Immature natural killer cell (primary cell): Measurements from ENCODE around the gene WNT2B. TPM values are rescaled to one million over a fixed set of nuclear protein-coding genes. Genes with fewer than 3 reads are reported as not detected.

ENCODE experiments used
- DNase-seq, 3 donors: peaks; one replicate each; pipeline ENCODE4 v3.0.0; 2022; ENCODE audit warnings: mixed read lengths in 1 of 3
- H3K27ac Mint-ChIP-seq, 6 donors: one replicate each; pipeline ENCODE4 v1.8.0; 2020; ENCODE audit warnings: mixed read lengths in 6 of 6, mild to moderate bottlenecking in 5 of 6, inconsistent platforms in 4 of 6, moderate library complexity in 3 of 6
- H3K27me3 Mint-ChIP-seq, 3 donors: one replicate each; pipeline ENCODE4 v1.8.0; 2020 to 2021; ENCODE audit warnings: low read depth in 3 of 3, mild to moderate bottlenecking in 3 of 3, mixed read lengths in 3 of 3, moderate library complexity in 3 of 3, inconsistent platforms in 1 of 3
- H3K36me3 Mint-ChIP-seq, 3 donors: one replicate each; pipeline ENCODE4 v1.8.0; 2020; ENCODE audit warnings: mixed read lengths in 3 of 3, inconsistent platforms in 2 of 3, mild to moderate bottlenecking in 2 of 3
- H3K4me1 Mint-ChIP-seq, 2 donors: one replicate each; pipeline ENCODE4 v1.8.0; 2020; ENCODE audit warnings: inconsistent platforms in 2 of 2, mild to moderate bottlenecking in 2 of 2, mixed read lengths in 2 of 2, moderate library complexity in 1 of 2
- H3K4me3 Mint-ChIP-seq, 5 donors: one replicate each; pipeline ENCODE4 v1.8.0; 2020; ENCODE audit warnings: mild to moderate bottlenecking in 5 of 5, mixed read lengths in 5 of 5, inconsistent platforms in 3 of 5, moderate library complexity in 3 of 5
- H3K9me3 Mint-ChIP-seq, 6 donors: one replicate each; pipeline ENCODE4 v1.8.0; 2020; ENCODE audit warnings: mild to moderate bottlenecking in 6 of 6, mixed read lengths in 6 of 6, inconsistent platforms in 4 of 6, moderate library complexity in 3 of 6
- polyA plus RNA-seq, 3 donors: library from polyadenylated mRNA; unstranded; fragments of 300-500 nt; fragmentation: Illumina TruSeq; gene quantifications; one replicate each; pipeline ENCODE4 v1.2.3, GENCODE V29; 2021

Gene WNT2B
- polyA plus RNA-seq, 3 donors from 2014 or later, result 0.03 TPM; not detected in 2

DNA sequence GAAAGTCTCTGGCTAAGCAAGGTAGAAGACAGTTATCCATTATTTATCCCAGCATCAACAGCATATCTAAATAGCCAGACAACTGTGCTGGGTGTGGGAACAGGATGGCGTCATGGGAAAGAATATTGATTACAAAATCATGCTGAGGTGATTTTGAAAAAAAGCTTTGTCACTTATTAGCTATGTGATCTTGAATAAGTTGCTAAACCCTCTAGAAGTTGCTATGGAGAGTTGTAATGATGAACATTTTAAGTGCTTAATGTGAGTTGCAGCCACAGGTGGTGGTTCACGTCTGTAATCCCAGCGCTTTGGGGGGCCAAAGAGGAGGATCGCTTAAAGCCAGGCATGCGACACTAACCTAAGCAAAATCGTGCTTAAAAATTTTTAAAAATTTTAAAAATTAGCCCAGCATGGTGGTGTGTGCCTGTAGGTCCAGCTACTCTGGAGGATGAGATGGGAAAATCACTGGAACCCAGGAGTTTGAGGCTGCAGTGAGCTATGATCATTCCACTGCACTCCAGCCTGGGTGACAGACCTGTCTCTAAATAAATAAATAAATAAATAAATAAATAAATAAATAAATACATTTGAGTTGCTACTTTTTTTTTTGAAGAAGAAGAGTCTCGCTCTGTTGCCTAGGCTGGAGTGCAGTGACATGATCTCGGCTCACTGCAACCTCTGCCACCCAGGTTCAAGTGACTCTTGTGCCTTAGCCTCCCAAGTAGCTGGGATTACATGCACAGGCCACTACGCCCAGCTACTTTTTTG is 33.6 kb downstream of the WNT2B start:
- no peaks in the 10 kb centered on the region for H3K9me3 Mint-ChIP-seq
- no peak overlapping the region for H3K4me3 Mint-ChIP-seq
- no peaks in the 10 kb centered on the region for H3K27me3 Mint-ChIP-seq
- no peaks in the 10 kb centered on the region for H3K4me1 Mint-ChIP-seq
- H3K27ac Mint-ChIP-seq, result no peak overlapping the region
- no peak for DNase-seq
- peaks cover 5 to 26% (median 9%) of the 10 kb centered on the region in 3 donors for H3K36me3 Mint-ChIP-seq

DNA sequence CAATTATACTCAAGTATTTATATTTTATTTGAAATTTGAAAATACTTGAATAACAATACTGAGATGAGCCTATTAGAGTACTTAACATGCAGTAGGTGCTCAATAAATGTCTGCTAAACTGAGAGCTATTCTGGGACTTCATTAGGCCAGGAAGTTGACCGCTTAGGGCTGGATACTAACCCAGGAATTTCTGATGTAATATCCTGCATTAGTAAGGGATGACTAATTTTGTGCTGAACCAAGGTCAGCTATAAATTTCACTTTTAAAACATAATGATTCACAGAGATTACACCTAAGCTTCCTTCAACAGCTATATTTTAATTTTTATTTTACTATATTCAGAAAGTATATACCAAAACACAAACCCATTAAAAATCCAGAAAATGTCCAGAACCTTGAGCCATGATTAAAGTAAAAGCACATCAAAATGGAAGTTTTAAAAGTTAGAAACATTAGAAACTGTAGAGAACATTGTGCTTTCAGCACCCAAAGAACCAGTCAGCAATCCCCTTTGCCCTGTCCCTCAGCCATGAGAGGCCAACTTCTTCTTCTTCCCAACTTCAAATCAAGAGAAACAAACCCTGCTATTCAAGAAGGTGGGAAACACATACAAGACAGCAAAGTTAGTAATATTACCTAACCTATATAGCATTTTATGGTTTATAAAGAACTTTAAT is 35.4 kb downstream of the WNT2B start:
- no peaks in the 10 kb centered on the region for H3K4me1 Mint-ChIP-seq
- no peak for DNase-seq
- H3K27me3 Mint-ChIP-seq, result no peaks in the 10 kb centered on the region
- no peaks in the 10 kb centered on the region for H3K9me3 Mint-ChIP-seq
- H3K4me3 Mint-ChIP-seq, result no peak overlapping the region
- peaks cover 5 to 27% (median 18%) of the 10 kb centered on the region in 3 donors for H3K36me3 Mint-ChIP-seq
- H3K27ac Mint-ChIP-seq, result no peak overlapping the region

DNA sequence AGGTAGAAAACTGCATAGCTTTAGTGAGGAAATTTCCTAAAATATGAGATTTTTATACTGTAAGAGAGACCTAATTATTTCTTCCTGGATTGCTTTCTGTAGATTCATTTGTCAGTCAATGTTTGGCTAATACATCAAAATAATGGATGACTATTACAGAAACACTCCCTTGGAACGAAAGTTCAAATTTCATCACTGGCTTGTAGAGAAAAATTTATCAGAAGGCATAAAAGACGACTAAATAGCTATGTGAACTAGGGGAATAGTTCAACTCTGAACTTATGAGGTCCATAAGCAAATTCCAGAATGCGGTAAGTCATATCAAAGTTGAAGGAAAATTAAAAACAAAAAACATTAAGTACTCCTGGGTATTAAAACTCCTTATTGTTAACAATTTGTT is 36.0 kb downstream of the WNT2B start:
- no peak for DNase-seq
- Mint-ChIP-seq H3K4me3 (no peak overlapping the region), H3K9me3 (no peaks in the 10 kb centered on the region), H3K27ac (no peak overlapping the region), H3K4me1 (no peaks in the 10 kb centered on the region), H3K27me3 (no peaks in the 10 kb centered on the region), H3K36me3 (peaks cover 7 to 32% (median 18%) of the 10 kb centered on the region in 3 donors)

DNA sequence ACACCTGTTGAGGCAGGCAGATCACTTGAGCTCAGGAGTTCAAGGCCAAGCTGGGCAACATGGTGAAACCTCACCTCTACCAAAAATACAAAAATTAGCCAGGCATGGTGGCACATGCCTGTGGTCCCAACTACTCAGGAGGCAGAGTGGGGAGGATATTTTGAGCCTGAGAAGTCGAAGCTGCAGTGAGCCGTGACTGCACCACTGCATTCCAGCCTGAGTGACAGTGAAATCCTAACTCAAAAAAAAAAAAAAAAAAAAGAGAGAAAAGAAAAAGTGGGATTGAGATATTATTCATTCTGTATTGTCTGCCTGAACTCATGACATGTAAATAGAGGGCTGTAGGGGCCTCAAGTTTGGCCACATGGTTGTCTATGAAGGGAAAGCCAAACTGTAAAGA is 37.3 kb downstream of the WNT2B start:
- no peaks in the 10 kb centered on the region for H3K27me3 Mint-ChIP-seq
- H3K36me3 Mint-ChIP-seq, result peaks cover 4 to 26% (median 18%) of the 10 kb centered on the region in 3 donors
- H3K4me1 Mint-ChIP-seq, result no peaks in the 10 kb centered on the region
- no peak for DNase-seq
- no peaks in the 10 kb centered on the region for H3K9me3 Mint-ChIP-seq
- H3K4me3 Mint-ChIP-seq, result no peak overlapping the region
- peak overlapping the region in 1 of 6 donors; percentile 42 for H3K27ac Mint-ChIP-seq

DNA sequence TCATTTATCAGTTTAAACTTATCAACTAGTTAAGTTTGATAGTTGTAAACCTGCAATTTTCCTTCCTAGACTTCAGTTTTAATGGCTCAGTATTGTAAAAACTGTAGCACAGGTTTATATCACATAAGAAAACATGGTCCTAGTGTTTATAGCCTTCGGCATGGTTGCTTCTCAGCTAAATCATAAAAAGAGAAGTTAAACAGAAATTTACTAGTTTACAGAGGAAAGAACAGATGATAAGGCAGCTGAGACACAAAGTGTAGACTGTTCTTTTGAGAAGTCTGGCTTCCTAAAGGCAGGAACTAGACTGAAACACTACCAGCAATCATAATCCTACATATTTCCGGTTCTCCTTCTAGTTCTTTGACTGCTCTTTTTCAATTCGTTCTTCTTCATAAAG is 39.8 kb downstream of the WNT2B start:
- no peak for DNase-seq
- no peaks in the 10 kb centered on the region for H3K4me1 Mint-ChIP-seq
- H3K36me3 Mint-ChIP-seq, result peaks cover 4 to 18% (median 17%) of the 10 kb centered on the region in 3 donors
- H3K9me3 Mint-ChIP-seq, result no peaks in the 10 kb centered on the region
- H3K4me3 Mint-ChIP-seq, result no peak overlapping the region
- no peak overlapping the region for H3K27ac Mint-ChIP-seq
- no peaks in the 10 kb centered on the region for H3K27me3 Mint-ChIP-seq

DNA sequence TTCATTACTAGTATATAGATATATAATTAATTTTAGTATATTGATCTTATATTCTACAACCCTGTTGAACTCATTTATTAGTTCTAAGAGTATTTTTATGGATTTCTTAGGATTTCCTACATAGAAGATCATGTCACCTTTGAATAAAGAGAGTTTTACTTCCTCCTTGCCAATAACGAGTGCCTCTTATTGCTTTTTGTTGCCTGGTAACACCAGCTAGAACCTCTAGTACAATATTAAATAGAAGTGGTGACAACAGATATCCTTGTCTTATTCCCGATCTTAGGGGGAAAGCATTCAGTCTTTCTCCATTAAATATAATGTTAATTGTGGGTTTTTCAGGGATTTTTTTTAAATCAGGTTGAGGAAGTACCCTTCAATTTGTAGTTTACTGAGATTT is 40.8 kb downstream of the WNT2B start:
- H3K27ac Mint-ChIP-seq, result no peak overlapping the region
- H3K9me3 Mint-ChIP-seq, result no peaks in the 10 kb centered on the region
- H3K4me1 Mint-ChIP-seq, result no peaks in the 10 kb centered on the region
- no peak for DNase-seq
- no peaks in the 10 kb centered on the region for H3K27me3 Mint-ChIP-seq
- no peak overlapping the region for H3K4me3 Mint-ChIP-seq
- H3K36me3 Mint-ChIP-seq, result peaks cover 4 to 18% (median 17%) of the 10 kb centered on the region in 3 donors

DNA sequence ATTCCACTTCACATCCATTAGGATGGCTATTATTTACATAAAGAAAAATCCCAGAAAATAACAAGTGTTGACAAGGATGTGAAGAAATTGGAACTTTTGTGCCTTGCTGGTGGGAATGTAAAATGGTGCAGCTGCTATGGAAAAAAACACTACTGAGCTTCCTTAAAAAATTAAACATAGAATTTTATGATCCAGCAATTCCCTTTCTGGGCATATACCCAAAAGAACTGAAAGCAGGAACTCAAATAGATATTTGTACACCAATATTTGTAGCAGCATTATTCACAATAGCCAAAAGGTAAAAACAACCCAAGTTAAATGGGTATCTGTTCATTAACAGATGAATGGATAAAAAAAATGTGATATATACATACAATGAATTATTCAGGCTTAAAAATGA is 45.6 kb downstream of the WNT2B start:
- peaks cover 4 to 13% (median 12%) of the 10 kb centered on the region in 3 donors for H3K36me3 Mint-ChIP-seq
- H3K27ac Mint-ChIP-seq, result no peak overlapping the region
- no peaks in the 10 kb centered on the region for H3K27me3 Mint-ChIP-seq
- no peak for DNase-seq
- no peak overlapping the region for H3K4me3 Mint-ChIP-seq
- no peaks in the 10 kb centered on the region for H3K4me1 Mint-ChIP-seq
- H3K9me3 Mint-ChIP-seq, result no peaks in the 10 kb centered on the region

DNA sequence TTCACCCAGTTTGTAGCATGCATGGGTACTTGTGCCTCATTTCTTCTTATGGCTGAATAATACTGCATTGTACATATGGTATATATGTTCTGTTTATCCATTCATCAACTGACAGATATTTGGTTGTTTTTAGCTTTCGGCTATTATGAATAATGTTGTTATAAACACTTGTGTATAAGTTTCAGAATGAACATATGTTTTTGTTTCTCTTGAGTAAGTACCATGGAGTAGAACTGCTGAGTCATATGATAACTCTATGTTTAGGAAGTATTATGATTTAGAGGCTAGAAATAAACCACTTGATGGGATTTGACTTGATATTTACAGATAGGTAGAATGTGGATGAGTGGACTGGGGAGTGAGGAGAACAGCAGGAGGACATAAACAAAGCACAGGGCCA is 48.6 kb downstream of the WNT2B start:
- Mint-ChIP-seq H3K4me3 (no peak overlapping the region), H3K27me3 (no peaks in the 10 kb centered on the region), H3K36me3 (peaks cover 0 to 10% (median 7%) of the 10 kb centered on the region in 3 donors), H3K4me1 (no peaks in the 10 kb centered on the region), H3K27ac (no peak overlapping the region), H3K9me3 (no peaks in the 10 kb centered on the region)
- DNase-seq, result no peak

DNA sequence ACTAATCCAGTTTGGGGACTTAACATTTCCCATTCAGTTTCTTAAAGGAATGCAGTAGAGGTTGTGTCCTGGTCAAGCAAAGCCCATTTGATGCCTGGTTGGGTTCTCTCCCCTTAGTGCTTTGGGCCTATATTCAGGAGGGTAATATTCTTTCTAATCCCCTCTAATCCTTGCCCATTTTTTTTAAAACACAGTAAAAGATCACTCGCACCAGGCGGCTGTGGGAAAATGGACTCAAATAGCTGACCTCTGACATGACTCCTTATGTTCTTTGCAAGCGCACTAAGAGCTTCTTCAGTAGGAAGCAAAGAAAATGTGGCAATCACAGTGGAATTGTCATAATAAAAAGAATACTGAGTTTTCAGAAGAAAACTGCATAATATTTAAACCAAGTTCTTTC is 49.9 kb downstream of the WNT2B start:
- H3K27ac Mint-ChIP-seq, result no peak overlapping the region
- H3K36me3 Mint-ChIP-seq, result peaks cover 0 to 10% (median 10%) of the 10 kb centered on the region in 3 donors
- no peak overlapping the region for H3K4me3 Mint-ChIP-seq
- no peaks in the 10 kb centered on the region for H3K4me1 Mint-ChIP-seq
- H3K9me3 Mint-ChIP-seq, result no peaks in the 10 kb centered on the region
- H3K27me3 Mint-ChIP-seq, result peaks cover 0 to 2% (median 0%) of the 10 kb centered on the region in 3 donors
- no peak for DNase-seq

DNA sequence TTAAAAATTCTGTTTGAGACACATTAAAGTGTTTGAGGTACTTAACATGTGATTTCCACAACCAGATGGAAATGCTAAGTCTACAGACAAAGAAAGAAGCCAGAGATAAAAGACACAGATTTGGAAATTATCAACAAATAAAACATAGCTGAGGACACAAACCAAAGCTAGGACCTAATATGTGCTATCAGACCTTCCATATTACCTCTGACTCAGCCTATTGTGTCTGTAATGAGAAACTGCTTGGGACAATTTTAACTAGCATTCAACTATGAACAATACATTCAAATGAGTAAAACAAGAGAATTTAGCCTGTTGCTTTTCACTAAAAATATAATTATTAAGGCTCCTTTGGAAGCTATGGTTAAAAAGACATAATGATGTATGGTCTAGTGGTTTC is 54.6 kb downstream of the WNT2B start:
- Mint-ChIP-seq H3K36me3 (peaks cover 4 to 16% (median 7%) of the 10 kb centered on the region in 3 donors), H3K4me1 (no peaks in the 10 kb centered on the region)
- DNase-seq, result no peak

DNA sequence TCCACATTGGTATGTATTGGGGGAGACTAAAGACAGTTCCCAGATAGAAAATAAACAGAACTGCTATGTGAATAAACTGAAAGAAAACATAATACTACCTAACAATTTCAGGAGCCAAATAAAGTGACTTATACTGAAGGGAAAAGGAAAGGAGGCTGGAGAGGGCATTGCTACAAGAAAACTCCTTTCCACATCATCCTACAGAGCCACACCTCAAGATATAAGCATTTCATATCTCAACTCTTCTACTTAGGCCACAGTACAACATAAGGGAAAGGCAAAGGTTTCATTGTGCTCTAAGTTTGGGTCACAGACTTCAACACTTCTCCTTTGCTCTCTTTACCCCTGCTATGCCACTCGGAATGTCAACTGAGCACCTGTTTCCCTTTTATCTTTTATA is 55.3 kb downstream of the WNT2B start:
- H3K27me3 Mint-ChIP-seq, result peaks cover 0 to 2% (median 0%) of the 10 kb centered on the region in 3 donors
- no peak overlapping the region for H3K27ac Mint-ChIP-seq
- no peak overlapping the region for H3K4me3 Mint-ChIP-seq
- no peaks in the 10 kb centered on the region for H3K9me3 Mint-ChIP-seq
- DNase-seq, result no peak
- peaks cover 4 to 18% (median 7%) of the 10 kb centered on the region in 3 donors for H3K36me3 Mint-ChIP-seq
- H3K4me1 Mint-ChIP-seq, result no peaks in the 10 kb centered on the region

More for the DNA sequence above, 54.6 kb downstream of the WNT2B start:
- no peak overlapping the region for H3K27ac Mint-ChIP-seq
- no peak overlapping the region for H3K4me3 Mint-ChIP-seq
- H3K9me3 Mint-ChIP-seq, result no peaks in the 10 kb centered on the region
- peaks cover 0 to 2% (median 0%) of the 10 kb centered on the region in 3 donors for H3K27me3 Mint-ChIP-seq

DNA sequence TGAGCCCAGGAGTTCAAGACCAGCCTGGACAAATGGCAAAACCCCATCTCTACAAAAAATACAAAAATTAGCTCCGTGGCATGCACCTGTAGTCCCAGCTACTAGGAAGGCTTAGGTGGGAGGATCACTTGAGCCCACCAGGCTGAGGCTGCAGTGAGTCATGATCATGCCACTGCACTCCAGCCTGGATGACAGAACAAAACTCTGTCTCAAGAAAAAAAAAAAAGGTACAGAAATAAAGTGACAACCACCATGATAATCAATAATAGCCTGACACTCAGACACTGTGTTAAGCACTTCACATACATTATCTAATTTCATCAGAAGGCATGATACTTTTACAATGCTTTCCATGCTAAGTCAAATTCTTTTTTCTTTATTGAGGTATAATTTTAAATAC is 57.0 kb downstream of the WNT2B start:
- no peaks in the 10 kb centered on the region for H3K4me1 Mint-ChIP-seq
- H3K27me3 Mint-ChIP-seq, result peaks cover 0 to 2% (median 0%) of the 10 kb centered on the region in 3 donors
- no peak overlapping the region for H3K27ac Mint-ChIP-seq
- no peaks in the 10 kb centered on the region for H3K9me3 Mint-ChIP-seq
- no peak for DNase-seq
- peaks cover 4 to 25% (median 7%) of the 10 kb centered on the region in 3 donors for H3K36me3 Mint-ChIP-seq
- H3K4me3 Mint-ChIP-seq, result no peak overlapping the region

DNA sequence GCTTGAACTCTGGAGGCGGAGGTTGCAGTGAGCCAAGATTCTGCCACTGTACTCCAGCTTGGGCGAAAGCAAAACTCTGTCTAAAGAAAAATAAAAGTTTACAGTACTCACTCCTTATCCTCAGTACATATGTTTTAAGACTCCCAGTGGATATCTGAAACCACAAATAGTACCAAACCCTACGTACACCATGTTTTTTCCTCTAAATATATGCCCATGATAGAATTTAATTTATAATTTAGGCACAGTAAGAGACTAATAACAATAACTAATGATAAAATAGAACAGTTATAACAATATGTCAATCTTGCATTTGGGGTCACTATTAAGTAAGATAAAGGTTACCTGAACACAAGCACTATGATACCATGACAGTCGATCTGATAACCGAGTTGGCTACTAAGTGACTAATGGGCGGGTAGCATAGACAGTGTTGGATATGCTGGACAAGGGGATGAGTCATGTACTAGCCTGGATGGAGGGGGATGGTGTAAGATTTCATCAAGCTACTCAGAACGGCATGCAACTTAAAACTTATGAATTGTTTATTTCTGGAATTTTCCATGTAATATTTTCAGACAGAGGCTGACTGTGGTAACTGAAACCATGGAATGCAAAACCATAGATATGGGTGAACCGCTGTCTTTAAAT is 66.5 kb downstream of the WNT2B start:
- Mint-ChIP-seq H3K9me3 (no peaks in the 10 kb centered on the region), H3K4me3 (no peak overlapping the region), H3K27me3 (no peaks in the 10 kb centered on the region), H3K27ac (no peak overlapping the region), H3K4me1 (no peaks in the 10 kb centered on the region), H3K36me3 (peaks cover 11 to 31% (median 30%) of the 10 kb centered on the region in 3 donors)
- no peak for DNase-seq

DNA sequence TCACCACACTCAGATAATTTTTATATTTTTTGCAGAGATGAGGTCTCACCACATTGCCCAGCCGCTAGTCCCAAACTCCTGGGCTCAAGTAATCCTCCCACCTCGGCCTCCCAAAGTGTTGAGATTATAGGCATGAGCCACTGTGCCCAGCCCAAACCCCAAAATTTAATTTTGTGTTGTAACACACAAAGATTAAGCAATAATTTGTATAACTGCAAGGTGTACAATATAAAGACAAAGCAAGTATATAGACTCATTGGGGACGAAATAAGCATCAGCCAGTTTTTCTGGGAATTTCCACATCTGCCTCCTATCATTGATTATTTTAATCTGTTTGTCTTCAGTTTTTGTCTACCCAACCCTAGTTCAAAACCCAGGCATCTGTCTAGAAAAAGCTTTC is 67.5 kb downstream of the WNT2B start:
- Mint-ChIP-seq H3K4me3 (no peak overlapping the region), H3K4me1 (no peaks in the 10 kb centered on the region), H3K27me3 (no peaks in the 10 kb centered on the region), H3K27ac (no peak overlapping the region), H3K9me3 (no peaks in the 10 kb centered on the region), H3K36me3 (peaks cover 11 to 34% (median 27%) of the 10 kb centered on the region in 3 donors)
- DNase-seq, result no peak
